GM18861 (cell line): ENCODE results near the gene RTN3.

Experiments
- ATAC-seq: cut with Tn5 transposase; IDR thresholded peaks from one replicate; pipeline ENCODE4 v1.9.1; 2021; ENCODE audit not compliant: unreplicated experiment

RTN3 gene

DNA sequence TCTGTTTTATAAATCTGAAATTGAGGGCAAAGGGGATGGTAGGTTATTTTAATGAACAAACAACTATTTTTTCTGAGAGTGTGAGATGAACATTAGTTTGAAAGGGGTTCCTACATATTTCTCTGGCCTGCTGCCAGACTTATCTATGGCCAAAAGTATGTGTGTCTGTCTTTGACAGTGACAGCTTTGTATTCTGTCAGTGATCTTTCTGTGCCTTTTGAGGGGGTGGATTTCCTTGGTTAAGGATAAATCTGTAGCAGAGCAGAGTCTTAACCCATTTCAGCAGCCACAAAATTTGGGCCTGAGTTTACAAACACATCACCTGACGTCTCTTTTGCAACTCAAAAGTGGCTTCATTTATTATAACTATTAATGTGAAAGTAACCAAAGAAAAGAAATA lies 56.4 kb downstream of the RTN3 start:
- no peak for ATAC-seq

DNA sequence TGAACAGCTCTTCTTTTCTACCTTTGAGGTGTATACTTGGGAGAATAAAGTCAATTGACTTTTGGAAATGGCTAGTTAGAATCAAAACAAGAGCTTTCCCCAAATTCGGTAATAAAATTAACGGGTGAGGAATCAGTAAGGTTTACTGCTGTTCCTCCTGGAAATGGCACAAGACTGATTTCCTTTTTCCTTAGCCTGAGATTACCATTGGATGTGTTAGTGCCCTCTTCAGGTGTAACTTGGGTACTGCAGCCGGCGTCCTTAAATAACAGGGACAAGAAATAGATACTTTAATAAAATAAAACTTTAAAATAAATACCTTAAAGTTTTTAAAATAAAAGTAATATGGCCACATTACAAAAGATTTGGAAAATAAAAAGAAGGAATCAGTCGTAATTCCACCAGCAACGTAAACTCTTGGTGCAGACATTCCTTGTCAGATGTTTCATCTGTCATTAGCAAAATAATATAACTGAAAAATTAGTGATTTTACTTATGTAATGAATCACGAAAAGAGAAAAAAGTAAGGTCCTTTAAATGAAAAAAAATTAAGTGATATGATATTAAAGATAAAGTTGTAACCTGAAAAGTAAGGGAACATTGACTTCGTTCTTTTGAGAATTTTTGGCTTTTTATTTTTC lies 57.5 kb downstream of the RTN3 start:
- ATAC-seq = no peak

- no peak for ATAC-seq
These were observed 64.2 kb downstream of the RTN3 start for GRCh38 chr11:63745304-63746170.

DNA sequence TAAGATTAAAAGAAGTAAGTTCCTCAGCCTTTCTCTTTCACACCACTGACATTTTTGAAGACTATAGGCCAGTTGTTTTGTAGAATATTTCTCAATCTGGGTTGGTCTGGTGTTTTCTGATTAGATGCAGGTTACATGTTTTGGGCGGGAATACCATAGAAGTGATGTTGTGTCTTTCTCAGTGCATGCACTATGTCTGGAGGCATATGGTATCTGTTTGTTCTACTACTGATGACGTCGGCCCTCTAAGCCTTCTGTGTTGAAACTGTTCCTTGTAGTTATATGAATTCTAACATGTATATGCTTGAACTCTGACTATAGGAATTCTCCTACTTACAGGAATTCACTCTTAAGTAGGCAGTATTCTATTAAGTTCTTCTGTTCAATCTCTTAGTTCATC lies 65.7 kb downstream of the RTN3 start:
- no peak for ATAC-seq

DNA sequence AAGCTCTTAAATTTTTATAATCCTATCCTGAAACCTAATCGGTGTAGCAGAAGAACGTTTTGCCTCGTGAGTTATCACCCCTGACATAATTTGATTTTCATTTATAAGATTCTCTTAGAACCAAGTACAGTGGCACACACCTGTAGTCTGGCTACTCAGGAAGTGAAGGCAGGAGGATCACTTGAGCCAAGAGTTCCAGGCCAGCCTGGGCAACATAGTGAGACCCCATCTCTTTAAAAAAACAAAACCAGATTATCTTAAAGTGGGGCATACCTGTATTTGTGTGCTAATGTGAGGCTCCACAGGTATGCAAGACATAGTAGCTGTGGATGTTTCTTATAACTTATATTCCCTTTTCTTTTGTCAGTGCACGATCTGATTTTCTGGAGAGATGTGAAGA lies 68.3 kb downstream of the RTN3 start:
- no peak for ATAC-seq

DNA sequence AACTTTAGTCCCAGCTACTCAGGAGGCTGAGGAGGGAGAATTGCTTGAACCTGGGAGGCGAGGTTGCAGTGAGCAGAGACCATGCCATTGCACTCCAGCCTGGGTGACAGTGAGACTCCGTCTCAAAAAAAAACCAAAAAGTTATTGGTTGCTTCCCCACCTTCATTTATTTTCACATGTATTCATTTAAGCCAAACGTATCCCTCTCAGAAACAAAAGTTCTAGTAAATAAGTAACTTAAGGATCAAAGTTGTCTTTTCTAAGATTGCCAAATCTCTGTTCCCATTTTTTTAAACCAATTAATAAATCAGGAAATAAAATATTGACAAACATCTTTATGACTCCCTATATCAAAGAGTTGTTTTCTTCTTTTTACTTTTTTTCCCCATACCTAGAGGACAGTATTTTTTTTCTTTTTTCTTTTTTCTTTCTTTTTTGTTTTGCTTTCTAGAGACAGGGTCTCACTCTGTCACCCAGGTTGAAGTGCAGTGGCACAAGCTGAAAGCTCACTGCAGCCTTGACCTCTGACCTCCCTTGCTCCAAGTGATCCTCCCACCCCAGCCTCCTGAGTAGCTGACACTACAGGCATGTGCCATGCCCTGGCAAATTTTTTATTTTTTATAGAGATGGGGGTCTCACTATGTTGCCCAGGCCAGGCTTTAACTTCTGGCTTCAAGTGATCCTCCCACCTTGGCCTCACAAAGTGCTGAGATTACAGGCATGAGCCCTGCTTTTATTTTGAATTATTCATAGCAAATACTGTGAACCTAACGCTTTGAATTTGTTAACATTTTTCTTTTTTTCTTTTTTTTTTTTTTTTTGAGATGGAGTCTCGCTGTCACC lies 75.8 kb downstream of the RTN3 start:
- no peak for ATAC-seq

GRCh38 chr11:63760487-63761079 lies 79.3 kb downstream of the RTN3 start:
- ATAC-seq = no peak

- no peak for ATAC-seq
These were observed 79.9 kb downstream of the RTN3 start for GRCh38 chr11:63761188-63761587.

DNA sequence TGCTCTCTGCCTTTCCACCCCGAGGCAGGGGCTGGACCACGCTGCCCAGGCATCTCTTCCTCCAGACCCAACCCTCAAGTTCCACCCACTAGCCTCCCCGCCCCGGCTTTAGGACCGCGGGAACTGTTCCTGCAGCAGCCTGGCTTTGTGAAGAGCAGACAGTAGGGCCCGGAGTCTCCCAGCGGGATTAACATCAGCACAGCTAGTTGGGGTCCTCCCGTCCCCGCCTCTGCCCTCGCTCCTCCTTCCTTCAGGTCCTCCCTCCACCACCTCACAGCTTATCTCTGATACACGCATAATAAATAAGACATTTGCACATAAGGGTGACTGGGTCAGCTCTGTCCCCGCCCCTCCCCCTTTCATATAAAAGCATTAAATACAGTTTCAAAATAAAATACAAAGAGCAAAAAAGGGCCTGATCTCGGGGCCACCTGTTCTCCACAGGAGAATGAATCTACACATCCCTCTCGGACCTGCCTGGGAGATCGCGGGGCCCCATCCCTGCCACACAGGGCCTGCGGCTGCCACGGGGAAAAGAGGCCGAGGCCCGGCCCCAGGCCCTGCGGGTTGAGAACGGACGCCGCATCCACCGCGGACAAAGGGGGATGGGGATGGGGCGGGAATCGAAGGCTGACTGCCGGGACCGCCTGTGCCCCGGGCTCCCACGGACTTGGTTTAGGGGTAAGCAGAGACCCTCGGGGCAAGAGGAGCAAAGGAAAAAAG lies 80.8 kb downstream of the RTN3 start:
- no peak for ATAC-seq

- no peak for ATAC-seq
These were observed 81.6 kb downstream of the RTN3 start for GRCh38 chr11:63762654-63763495.

GRCh38 chr11:63763496-63764339 lies 82.4 kb downstream of the RTN3 start:
- ATAC-seq = no peak

GRCh38 chr11:63764340-63764678 lies 83.0 kb downstream of the RTN3 start:
- ATAC-seq = no peak

DNA sequence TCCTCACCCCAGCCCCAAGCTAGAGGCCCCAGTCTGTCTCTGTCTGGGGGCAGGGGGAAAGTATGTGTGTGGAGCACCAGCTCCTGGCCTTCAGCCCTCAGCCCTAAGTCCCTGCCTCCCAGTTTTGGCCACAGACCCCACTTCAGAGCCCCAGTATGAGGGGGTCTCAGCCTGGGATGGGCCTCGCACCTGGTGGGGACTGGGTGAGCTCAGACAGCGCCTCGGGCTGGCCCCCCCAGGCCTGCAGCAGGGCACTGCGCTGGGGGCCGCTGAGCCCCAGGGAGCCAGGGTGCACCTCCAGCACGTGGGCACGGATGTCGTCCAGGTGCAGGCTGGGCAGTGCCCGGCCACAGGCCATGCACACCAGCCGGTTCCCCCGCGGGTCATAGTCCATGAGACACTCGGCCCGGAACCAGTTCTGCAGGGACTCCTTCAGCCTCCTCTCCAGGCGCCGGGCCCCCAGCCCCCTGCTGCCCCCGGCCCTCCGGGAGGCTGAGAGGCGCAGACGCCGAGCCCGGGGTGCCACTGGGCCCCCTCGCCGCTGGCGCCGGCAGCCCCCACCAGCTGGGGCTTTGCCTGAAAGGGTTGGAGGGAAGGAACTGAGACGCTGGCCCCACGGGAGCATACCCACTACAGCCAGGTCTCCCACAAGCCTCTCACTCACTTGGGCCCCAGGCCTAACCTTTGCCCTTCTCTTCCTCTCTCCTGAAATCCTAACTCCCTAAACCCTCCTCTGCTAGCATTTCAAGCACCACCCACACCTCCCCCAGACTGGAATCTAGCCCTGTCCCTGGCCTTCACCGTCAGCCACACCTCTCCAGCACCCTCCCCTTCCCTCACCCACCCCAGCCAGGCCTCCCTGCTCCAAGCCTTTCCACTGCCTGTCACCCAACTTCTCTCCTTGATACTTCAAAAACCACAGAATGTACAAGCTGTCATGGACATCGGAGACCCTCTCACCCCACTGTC lies 83.7 kb downstream of the RTN3 start:
- ATAC-seq = no peak

DNA sequence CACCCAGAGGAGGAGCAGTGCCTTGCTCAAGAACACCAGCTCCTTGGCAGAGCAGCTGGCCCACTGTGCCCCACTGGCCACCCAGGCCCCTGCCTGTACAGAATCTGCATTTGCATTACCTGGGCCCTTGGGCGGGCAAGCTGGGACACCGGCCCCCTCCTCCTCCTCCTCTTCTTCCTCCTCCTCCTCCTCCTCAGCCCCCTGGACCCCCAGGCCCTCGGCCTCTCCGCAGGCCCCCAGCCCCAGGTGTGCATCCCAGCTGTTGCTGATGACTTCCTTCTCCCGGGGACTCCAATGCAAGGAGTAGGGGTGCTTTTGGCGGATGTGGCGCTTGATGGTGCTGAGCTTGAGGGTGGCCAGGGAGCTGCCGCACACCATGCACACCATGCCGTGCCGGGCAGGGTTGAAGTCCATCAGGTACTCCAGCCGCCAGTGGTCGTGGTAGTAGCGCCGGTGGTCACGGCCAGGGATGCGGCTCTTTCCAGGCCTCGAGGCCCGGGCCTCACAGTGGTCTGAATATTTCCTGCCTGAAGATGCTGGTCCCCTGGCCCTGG lies 84.5 kb downstream of the RTN3 start:
- no peak for ATAC-seq

DNA sequence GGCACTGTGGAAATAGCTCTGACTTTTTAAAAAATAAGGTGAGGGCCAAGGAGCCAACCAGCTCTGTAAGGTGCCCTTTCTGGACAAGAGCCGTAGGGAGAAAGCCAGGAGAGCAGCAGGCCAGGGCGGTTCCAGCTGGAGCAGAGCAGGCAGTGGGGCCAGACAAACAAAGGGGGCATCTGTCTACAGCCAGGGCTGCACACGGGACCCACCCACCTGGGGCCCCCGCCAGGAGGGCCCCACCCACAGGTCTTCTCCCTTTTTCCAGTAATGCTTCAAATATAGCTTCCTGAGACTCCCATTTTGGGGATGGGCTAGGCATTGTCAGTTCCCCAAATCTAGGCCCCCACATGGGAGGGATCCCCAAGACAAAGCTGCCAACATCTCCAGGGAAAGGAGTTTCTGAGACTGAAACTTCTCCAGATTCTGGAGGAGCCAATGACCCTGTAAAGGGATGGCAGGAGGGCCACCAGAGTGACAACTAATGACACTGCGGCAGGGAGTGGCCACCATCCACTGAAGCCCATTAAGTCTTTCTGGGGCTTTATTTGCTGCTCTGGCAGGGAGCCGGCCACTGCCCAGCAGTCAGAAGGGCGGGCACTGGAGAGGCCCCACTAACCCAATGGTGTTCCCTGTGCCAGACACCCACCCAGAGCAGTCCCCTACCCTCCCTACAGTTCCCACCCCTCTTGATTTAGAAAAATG lies 85.4 kb downstream of the RTN3 start:
- ATAC-seq = no peak

DNA sequence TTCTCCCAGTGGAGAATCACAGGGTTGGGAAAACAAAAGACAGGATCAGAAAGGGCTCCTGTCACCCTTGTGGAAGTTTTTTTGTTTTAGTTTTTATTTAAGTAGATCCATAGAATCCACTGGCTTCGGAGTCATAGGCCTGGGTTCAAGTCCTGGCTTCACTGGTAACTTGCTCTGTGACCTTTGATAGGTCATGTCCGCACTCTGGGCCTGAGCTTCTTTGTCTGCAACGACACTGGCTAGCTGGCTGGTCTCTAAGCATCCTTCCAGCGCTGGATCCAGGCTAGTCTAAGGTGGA lies 85.9 kb downstream of the RTN3 start:
- ATAC-seq = no peak

DNA sequence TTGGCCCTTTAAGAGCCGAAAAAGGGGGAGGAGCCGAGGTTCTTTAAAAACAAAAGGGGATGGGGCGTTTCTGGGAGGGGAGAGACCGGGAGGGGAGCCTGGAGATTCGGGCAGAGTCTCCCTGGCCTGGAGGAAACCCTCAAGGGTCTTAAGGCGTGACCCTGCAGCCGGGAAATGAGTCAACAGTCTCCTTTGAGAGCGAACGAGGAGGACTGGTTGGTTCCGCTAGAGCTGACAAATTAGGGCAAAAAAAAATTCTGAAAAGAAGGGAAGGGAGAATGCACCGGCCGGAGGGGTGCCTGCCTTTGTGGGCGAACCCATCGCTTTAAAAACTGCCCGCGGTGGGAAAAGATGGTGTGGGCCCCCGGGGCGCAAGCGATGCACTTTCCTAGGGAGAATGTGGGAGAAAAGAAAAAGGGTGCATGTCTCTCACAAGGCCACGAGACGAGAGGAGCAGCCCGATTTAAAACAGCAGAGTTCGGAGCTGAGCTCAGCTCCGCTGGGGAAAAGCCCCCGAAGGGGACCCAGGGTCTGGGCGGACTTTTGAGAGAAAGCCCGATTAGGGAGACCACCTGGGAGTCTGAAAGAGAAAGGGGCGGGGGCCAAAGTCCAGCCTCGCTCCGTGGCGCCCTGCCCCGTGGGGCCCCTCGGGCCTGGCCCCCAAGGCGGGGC lies 86.4 kb downstream of the RTN3 start:
- no peak for ATAC-seq
